Islet of Langerhans (tissue), 1 donor: Measurements from ENCODE around the gene RCAN2.
"Not testable (repeated sequence)": the region's sequence is repeated elsewhere in the genome, so short reads cannot be mapped to it uniquely, and the experiment has no call there.

Experiments
- FAIRE-seq: peaks from one replicate; lab custom pipeline; 2011; peaks lifted over from hg19 to GRCh38; lab: Jason Lieb, UNC

Gene RCAN2

DNA sequence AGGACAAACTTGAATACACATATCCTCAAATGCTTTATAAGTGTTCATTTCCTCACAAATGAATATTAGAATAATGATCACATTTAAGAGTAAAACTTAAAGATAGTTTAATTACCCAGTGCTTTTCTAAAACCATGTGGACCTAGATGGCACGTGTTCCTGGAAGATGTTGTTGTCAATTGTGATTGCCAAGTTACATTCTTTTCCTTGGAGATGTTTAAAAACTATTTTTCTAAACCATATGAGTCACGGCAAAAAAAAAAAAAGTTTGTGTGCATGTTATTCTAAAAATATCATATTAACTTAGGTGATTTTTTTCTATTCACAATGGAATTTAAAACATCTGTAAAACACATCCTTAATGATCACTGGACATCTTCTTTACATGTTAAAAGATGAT is 51.1 kb downstream of the RCAN2 start:
- FAIRE-seq = peak; percentile 71

DNA sequence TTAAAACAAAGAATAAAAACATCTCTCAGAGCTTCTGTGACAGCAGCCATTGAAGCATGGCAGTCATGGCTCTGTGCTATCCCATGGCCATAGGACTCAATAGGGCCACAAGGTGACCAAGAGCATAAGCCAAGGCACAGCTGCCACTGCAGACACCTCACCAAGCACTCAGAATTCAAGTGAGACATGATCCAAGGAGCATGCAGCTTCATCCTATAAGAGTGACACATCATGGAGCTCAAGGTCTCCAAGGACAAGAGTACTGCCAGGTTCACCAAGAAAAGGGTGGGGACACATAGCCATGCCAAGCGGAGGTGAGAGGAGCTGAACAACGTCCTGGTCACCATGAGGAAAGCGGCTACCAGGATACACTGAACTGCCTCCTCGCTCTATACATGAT is 53.0 kb downstream of the RCAN2 start:
- no peak for FAIRE-seq

DNA sequence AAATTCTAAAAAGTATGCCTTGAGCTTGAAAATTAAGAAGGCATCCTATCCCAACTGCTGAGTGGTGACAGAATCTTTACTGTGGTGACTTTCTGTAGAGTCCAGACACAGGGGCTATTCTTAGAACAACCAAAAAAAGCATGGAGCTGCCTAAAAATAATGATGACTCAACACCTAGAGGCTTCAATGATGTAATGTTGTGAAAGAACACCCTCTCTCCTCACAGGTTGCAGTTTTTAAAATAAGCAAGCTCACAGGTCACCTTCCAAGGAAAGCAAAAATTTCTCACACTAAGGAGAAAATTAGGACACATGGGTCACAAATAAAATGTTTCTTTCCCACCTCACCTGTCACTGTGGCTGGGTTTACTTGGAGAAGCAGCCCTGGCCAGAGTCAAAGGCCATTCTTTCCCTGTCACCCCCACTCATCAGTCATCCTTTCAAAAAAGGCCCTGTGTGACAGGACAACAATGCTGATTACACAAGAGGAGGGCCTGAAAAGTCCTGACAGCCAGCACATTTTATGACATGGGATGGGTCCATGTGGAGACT is 53.5 kb downstream of the RCAN2 start:
- FAIRE-seq = peak; percentile 77

DNA sequence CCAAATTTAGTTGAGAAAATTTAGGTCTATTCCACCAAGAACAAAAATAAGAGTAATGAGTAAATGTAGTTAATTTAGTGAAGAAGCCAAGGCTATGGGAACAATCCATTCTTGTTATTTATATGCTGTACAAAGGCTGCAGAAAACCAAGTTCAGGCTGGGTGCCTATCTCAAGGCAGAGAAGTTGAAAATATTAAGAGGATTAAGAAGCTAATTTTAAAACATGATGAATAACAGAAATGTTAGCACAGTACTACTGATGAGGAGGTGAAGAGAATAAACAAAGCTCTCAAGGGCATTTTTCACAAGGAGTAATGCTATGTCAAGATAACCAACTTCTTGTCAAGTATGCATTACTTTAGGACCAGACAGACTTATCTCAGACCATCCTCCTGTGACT is 68.6 kb downstream of the RCAN2 start:
- no peak for FAIRE-seq

DNA sequence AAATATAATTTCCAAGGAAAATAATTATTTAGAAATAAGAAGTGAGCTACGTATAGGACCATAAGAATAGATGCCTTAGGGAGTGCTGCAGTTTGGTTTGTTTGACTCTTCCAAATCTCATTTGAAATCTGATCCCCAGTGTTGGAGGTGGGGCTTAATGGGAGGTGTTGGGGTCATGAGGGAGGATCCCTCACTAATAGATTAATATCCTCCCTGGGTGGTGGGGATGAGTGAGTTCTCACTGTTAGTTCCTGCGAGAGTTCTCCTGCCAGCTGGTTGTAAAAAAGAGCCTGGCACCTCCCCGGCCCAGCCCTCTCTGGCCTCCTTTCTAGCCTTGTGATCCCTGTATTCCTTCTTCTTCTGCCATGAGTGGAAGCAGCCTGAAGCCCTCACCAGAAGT is 69.3 kb downstream of the RCAN2 start:
- no peak for FAIRE-seq

DNA sequence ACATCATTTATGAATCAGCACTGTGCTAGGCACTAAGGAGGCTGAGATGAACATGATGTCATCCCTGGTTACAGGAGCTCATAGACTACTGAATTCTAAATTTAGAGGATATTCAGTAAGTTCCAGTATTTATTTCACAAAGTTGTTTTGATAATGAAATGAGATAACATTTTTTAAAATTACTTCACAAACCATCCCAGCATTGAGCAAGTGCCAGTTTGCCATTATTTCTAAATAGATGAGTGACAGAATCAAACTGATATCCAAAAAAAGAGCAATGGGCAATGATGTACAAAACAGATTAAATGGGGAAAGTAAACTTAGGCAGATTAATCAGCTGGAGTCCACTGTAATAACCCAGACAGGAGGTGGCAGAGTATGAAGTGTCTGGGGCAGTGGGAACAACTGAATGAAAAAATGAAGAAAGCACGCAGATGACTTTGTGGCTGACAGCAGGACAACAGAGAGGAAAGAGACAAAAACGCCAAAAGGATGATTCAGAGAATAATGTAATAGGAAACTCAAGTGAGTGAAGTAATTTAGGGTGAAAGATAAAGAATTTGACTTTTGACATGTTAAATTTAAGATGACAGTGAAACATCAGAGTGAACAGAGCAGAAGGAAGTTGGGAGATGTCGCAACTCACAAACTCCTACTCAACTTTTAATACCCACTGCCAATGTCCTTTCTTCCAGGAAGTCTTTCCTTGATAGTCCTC is 70.2 kb downstream of the RCAN2 start:
- FAIRE-seq = no peak

DNA sequence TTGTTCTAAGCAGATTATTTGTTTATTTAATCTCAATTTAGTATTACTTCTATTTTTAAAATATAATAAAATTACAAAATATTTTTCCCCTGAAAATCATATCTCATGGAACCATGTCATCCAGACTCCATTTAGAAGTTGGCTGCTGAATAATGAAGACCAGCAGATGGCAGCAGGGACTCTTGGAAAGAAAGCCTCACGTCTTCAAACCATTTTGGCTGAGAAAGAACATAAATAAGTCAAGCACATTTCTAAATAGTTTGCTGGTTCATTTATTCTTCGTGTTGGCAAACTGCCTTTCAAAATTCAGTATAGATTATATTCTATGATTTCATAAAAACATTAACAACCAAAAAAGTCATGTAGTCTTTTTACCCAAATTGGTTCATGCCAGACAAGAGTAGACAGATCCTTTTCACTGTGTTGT is 71.7 kb downstream of the RCAN2 start:
- peak; percentile 100 for FAIRE-seq

DNA sequence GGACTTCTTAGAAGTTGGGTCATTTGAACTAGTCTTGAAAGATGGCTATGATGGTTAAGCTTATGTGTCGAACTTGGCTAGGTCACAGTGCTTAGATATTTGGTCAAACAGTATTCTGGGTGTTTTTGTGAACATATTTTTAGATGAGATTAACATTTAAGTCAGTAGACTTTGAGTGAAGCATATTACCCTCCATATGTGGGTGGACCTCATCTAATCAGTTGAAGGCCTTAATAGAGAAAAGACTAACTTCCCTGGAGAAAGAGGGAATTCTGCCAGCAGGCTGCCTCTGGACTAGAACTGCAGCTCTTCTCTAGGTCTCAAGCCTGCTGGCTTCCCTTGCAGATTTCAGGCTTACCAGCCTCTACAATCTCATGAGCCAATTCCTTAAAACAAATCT is 76.9 kb downstream of the RCAN2 start:
- no peak for FAIRE-seq

DNA sequence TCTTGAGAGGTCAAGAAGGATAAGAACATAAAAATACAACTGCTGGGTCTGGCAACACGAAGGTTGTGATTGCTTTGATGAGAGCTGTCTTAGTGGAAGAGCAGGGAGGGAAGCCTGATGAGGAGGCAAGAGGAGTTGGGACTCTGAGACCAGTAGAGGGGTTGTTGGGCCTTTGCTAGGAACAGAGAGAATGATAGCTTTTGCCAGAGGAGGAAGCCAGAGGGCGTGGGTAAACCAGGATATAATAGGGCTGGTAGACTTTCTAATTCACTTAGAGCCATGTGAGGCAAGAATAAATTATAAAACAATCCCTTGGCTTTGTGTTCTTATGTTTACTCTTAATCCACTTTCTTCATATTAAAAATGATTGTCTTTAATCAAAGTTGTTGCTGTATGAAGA is 78.6 kb downstream of the RCAN2 start:
- no peak for FAIRE-seq

DNA sequence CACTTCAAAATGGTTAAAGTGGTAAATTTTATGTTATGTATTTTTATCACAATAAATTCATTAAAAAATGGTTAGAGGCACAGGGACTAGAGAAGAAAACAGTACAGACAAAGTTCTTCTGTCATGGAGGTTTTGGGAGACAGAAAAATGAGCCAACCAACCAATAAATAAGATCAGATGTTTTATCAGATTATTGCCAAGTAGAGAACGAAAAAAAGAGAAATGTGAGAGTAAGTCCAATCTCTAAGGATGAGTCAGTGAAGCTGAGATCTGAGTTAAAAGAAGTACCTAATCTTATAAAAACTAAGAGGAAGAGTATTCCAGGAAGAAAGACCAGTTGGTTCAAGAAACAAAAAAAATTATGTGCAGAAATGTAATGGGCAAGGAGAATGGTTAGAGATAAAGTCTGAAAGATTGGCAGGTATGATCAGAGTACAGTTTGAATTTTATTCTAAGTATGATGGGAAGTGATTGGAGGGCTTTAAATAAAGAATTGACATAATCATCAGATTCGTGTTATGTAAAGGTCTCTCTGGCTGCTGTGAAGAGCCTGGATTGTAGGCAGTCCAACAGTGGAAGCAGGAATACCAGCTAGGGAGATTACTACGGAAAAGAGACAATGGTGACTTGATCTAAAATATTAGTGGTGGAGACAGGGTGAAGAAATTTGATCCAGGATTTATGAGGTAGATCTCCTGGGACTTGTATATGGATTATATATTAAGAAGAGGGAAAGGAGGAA is 79.6 kb downstream of the RCAN2 start:
- FAIRE-seq = peak; percentile 5

DNA sequence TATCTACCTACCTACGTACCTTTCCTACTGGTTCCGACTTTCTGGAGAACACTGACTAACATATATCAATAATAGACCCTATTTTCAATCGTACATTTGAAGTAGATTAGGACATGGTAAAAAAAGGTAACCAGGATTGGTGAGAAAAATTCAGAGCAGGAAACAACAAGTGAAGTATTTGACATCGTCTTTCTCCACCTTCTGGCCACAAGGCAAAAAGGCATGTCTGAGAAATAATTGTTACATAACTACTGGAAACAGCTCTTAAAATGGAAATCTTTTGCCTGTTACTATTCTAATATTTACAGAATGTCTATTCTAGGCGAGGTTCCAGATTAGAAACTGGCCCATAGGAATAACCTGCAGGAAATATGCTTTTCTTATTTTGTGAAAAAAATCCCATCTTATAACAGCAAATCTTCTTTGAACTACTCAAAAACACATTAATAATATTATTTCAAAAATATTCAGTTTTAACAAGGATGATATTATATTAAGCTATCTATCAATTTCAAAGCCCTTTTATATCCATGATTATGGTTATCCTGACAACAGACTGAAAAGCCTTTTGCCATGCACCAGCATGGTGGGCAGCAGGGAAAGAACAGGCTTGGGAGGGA is 80.8 kb downstream of the RCAN2 start:
- FAIRE-seq = peak; percentile 97

DNA sequence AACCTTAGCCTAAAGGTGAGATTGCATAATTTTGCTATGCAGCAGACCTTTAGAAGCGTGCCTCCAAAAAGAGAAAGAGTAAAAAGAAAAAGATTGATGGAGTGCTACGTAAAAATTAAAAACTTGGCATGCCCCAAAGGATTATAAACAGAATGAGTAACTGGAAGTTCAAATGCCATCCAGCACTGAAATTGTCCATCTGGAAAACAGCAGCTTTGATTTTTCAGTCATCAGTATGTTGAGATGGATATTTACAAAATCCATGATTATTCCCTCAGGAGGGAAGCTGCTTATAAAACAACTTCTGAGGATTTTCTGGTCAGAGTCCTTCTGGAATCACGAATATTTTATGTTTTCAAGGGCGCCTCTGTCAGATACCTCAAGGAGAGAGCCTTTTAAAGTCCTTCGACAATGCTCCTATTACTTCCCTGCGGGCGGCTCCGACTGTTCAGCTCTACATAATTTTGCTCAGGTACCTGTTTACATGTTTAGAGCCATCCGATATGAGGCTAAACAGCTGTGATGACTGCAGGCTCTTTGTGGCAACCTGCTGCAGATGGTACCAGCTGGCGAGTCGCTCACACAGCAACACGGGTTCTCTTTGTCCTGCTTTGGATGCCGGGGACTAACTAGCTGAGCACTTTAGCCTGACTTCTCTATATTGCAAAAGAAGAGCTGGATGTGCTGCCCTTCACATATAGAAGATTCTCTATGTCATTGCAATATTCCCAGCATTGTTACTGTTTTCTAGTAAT is 83.3 kb downstream of the RCAN2 start:
- no peak for FAIRE-seq

DNA sequence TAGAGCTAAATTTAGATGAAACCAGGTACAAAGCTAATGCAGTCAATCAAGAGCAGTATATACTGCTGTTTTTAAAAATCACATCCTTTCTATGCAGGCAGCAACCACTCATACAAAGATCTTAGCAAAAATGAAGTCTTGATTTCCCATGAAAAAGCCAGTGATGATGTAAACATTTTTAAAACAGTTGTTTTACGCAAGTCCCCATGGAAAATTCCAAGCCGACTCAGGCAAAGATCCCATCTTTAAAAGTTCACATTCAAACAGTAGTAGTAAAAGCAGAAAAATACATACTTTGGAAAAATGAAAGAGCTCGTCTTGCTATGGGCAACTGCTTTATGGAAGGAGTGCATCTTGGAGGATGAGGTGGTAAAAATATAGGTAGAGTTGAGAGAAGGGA is 84.0 kb downstream of the RCAN2 start:
- no peak for FAIRE-seq

DNA sequence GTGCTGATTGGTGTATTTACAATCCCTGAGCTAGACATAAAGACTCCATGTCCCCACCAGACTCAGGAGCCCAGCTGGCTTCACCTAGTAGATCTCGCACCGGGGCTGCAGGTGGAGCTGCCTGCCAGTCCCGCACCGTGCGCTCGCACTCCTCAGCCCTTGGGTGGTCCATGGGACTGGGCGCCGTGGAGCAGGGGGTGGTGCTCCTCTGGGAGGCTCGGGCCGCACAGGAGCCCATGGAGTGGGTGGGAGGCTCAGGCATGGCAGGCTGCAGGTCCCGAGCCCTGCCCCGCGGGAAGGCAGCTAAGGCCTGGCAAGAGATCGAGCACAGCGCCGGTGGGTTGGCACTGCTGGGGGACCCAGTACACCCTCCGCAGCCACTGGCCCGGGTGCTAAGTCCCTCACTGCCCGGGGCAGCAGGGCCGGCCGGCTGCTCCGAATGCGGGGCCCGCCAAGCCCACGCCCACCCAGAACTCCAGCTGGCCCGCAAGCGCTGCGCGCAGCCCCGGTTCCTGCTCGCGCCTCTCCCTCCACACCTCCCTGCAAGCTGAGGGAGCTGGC is 85.5 kb downstream of the RCAN2 start:
- not testable (repeated sequence) for FAIRE-seq

DNA sequence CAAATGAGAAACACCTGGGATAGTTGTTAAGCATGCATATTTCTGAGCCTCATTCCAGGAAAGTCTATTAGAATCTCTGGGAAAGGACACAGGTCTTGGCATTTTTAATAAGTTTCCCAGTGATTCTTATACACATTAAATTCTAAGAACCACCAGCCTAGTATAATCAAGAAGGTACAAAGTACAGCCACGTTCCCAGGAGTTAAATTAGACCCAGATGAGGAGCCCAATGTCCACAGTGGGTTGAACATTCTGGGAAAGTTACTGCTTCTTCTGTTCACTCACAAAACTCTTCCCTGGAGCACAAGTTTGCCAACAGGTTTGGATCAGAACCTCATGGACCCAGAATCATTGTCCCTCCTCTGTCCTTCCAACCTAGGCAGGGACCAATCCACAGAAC is 90.4 kb downstream of the RCAN2 start:
- FAIRE-seq = no peak

DNA sequence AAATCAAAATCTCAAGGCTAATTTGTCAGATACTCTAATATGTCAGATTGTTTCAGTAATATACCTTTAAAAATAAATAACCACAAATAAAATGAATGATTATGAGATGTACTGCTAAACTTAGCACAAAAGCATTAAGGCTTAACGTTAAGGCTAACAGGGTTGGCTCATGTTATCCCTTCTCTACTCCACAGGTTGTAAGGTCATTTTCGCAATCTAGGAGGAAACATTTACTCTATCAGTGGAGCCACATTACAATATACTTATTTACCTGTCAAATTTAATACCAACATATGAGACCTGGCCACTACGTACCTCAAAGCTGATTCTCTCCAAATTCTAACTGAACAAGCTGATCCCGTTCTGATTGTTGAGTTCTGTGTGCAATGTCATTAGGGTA is 95.7 kb downstream of the RCAN2 start:
- FAIRE-seq = no peak

DNA sequence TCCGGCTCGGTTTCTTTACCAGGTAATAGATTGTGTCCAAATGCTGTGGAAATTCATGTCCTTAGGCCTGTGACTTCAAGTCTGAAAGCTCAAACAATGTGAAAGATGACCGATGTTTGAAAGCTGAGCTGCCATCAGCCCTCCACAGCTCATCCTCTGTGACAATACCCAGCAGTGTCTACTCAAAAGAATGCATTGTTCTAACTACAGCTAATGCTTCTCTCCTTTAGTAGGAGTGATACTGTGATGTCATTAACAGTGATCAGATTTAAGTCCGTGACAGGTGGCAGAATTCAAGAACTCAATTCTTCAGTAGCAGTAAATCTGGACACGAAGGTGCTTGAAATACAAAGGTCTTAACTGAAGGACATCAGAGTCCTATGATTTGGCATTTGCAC is 97.3 kb downstream of the RCAN2 start:
- FAIRE-seq = no peak

DNA sequence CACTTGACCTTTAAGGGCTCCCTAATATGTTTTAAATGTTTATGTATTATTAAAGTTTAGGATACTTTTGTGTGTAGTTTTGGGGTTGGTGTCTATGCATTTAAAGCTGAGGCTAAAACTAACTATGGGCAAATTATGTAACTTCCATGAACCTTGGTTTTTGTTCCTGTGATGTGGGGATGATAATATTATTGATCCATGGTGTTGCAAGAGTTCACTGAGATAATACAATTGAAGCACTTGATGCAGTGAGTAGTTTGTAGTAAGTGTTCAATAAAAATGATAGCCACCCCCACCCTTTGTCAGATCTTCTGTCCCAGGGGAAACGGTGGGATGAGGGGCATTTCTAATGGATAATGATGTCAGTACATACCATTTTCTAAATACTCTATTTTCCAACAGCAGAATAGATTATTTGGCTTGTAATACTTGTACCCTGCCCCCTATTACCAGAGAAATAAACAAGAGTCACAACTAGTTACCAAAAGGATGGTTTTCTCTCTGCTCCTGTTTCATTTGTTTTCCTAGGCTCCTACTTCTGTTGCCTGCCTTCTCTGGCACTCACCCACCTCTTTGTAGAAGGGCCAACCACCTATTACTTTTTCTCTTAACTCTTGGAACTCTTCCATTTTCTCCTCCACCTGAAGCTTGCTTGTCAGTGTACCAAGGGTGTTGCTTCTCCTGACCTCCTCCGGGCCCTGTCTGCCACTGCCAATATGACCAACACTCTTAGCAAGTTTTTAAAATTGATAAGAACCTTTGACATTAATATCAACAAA is 97.9 kb downstream of the RCAN2 start:
- FAIRE-seq = no peak

DNA sequence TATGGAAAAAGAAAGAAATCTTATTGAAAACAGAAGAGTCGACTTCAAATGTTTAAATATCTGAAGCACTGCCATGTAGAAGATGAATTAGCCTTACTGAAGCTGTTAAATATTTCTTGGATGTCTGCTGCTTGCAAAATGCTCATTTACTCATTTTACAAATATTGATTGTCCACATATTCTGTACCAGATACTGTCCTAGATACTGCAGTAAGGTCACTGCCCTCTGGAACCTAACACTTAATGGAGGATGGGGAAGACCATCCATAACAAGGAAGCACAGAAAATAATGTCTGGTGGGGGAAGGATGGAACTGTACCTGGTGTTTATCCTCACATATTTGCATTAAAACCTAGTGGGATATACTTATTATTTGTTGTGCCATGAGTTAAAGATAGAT is 99.0 kb downstream of the RCAN2 start:
- FAIRE-seq = no peak

DNA sequence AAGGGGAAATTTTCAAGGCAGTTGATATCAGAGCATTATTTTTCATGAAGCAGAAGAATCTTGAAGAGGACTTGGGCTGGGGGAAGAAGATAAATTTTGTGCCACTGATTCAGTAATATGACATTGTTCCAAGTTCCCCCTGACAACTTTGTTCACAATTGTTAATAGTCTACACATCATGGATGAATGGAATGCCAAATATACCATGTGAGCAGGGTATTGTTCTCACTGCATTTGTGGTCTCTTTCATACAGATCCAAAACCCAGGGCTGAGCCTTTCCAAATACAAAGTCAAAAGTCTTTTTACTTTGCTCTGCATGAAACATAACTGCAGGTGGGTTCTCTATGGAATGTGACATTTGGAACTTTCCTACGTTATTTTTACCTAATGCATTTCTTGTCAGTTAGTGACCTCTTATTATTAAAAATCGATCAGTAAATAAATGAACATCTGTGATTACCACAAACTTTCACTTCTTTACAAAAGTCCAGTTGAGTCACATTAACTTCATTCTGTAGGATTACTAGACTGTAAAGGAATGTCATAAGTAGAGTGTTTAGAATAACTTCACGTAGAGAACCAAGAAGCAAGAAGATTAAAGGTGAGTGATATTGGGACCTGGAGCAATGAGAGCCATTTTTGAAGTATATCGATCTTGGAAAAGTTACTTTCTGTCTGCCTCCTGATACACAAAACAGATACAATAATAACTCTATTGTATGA is 100.9 kb downstream of the RCAN2 start:
- no peak for FAIRE-seq

DNA sequence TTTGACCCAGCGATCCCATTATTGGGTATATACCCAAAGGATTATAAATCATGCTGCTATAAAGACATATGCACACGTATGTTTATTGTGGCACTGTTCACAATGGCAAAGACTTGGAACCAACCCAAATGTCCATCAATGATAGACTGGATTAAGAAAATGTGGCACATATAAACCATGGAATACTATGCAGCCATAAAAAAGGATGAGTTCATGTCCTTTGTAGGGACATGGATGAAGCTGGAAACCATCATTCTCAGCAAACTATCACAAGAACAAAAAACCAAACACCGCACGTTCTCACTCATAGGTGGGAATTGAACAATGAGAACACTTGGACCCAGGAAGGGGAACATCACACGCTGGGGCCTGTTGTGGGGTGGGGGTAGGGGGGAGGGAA is 103.5 kb downstream of the RCAN2 start:
- not testable (repeated sequence) for FAIRE-seq
